Heart left ventricle (tissue), 16 donors: ENCODE data around the gene ASCL2. TPM values are rescaled to one million over a fixed set of nuclear protein-coding genes. Genes with fewer than 3 reads are reported as not detected.
A peak's percentile ranks its signal among the peaks of the same experiment; 100 is the strongest.

Experiments
- ATAC-seq, 4 donors: fragments of 200-7000 bp; cut with Tn5 transposase; one replicate each; pipeline ENCODE4 v1.9.1; 2020 to 2022; ENCODE audit warnings: moderate library complexity in 4 of 4, mild to moderate bottlenecking in 3 of 4, moderate number of reproducible peaks in 1 of 4
- DNase-seq, 5 donors: peaks; one replicate each; pipeline ENCODE4 v3.0.0-alpha.2; 2020
- H3K27ac ChIP-seq, 12 donors: fragments of 200-600 bp; sonication (generic) in 4 of 12; one replicate each; pipeline versions ENCODE4 v1.5.0 to v1.8.0; 2016 to 2022; ENCODE audit warnings: mild to moderate bottlenecking in 2 of 12
- H3K27me3 ChIP-seq, 9 donors: fragments of 200-600 bp; sonication (generic) in 2 of 9; one replicate each; pipeline versions ENCODE4 v1.5.1 to v1.8.0; 2016 to 2022; ENCODE audit warnings: mild to moderate bottlenecking in 3 of 9
- H3K36me3 ChIP-seq, 9 donors: fragments of 200-600 bp; sonication (generic) in 2 of 9; one replicate each; pipeline versions ENCODE4 v1.5.0 to v1.8.0; 2018 to 2022; ENCODE audit warnings: mild to moderate bottlenecking in 2 of 9
- H3K4me1 ChIP-seq, 12 donors: fragments of 200-600 bp; sonication (generic) in 4 of 12; one replicate each; pipeline versions ENCODE4 v1.5.0 to v1.8.0; 2016 to 2022; ENCODE audit warnings: mild to moderate bottlenecking in 3 of 12
- H3K4me3 ChIP-seq, 12 donors: fragments of 200-600 bp; sonication (generic) in 4 of 12; one replicate each; pipeline versions ENCODE4 v1.5.0 to v1.8.0; 2017 to 2022; ENCODE audit warnings: mild to moderate bottlenecking in 9 of 12, moderate library complexity in 4 of 12
- H3K9me3 ChIP-seq, 12 donors: fragments of 200-600 bp; sonication (generic) in 4 of 12; one replicate each; pipeline versions ENCODE4 v1.5.0 to v1.8.0; 2016 to 2022; ENCODE audit warnings: mild to moderate bottlenecking in 1 of 12
- CTCF ChIP-seq, 12 donors: fragments of 200-600 bp; sonication (generic) in 4 of 12; IDR thresholded peaks; one replicate each; pipeline versions ENCODE4 v1.5.0 to v1.8.0; 2018 to 2022; ENCODE audit warnings: antibody characterized with exemption in 12 of 12, mild to moderate bottlenecking in 5 of 12
- POLR2A ChIP-seq, 2 donors: fragments of 450-650 bp; IDR thresholded peaks; one replicate each; pipeline ENCODE4 v1.6.1; 2017; ENCODE audit warnings: antibody characterized with exemption in 2 of 2, mild to moderate bottlenecking in 2 of 2, moderate library complexity in 2 of 2
- WGBS, 4 donors: extraction: QIAGEN DNeasy Blood & Tissue Kit in 2 of 4; methylation state at CpG; one replicate each; pipeline versions ENCODE4 v1.1.5 to v1.1.7; 2013 to 2018; 5-methylcytosine and 5-hydroxymethylcytosine counted together
- intact Hi-C, 10 donors: fragments of 100-400 bp; cut with DNase I; formaldehyde crosslinking; loops; one replicate each; pipeline versions ENCODE4 v1.11.1 to v1.14.2; 2022
- polyA plus RNA-seq, 2 donors: library from polyadenylated mRNA; stranded (reverse); fragments of 200-250 nt; gene quantifications; one replicate each; pipeline ENCODE4 v1.2.3, GENCODE V29; 2013
- total RNA-seq, 9 donors: library from RNA; depleted of rRNA in 2 of 9; stranded (reverse); fragments of >200 nt in 2 of 9; fragmentation: NEBNext Ultra II Directional in 3 of 9; extraction: Animal tissue kit (Norgen Biotek cat#: 25700) in 3 of 9; gene quantifications; one replicate each; pipeline versions ENCODE4 v1.1.0 to v1.2.4, GENCODE V29; 2016 to 2023
- donor health status: ischemic (EF 13 %, LVEDD 7.1; RV severe dilation, severe dysfunction).
- donor health status: healthy with polysubstance abuse.
- donor health status: DM: no; HTN: yes; CAD: no.
- donor health status: DM: no; HTN: no; CAD: no.
- donor health status: ischemic (EF 25% LVEDD 6.9; RV normal size, moderate dysfunction).
- donor health status: ischemic (EF 25% LVEDD 5.7; RV mildly dilated, moderate dysfunction).
- donor health status: healthy.
- donor health status: DM: yes; HTN: yes; CAD: no.
- donor health status: ischemic (EF 35%, LVEDD 5.7; RV mildly dilated, moderate dysfunction).
- donor health status: nonischemic (EF 11% LVEDD 7.7; RV severe dilation, severe dysfunction).
- donor health status: DM: yes; HTN: yes; CAD: no.
- donor health status: PGD.
- donor health status: ischemic (EF 29% LVEDD 5.4; RV normal size, mild dysfunction).
- donor health status: nonischemic (EF 23%, LVEDD 6.1; RV moderate dilation, normal function).

ASCL2 gene
- total and polyA plus RNA-seq, 11 donors, result 0.07 to 2.3 (median 0.43) TPM; not detected in 7

GRCh38 chr11:2308713-2309112 is 38.3 kb upstream of the ASCL2 start:
- 80 to 100% (median 90%) methylated on average over 3 to 7 of the region's 7 CpGs for WGBS, 4 donors
- intact Hi-C loops, result loop anchor here in 9 of 10 donors (5.0 to 10.0 kb wide), 8 partner anchors 69 to 586 kb away; partner anchors contain the start of genes TSSC4 (in 6 of the 9) and CD81 (in 1 of the 9)

GRCh38 chr11:2307501-2308331 is 37.3 kb upstream of the ASCL2 start:
- WGBS, 4 donors, result 89 to 96% (median 91%) methylated on average over 16 to 23 of the region's 23 CpGs
- H3K27ac ChIP-seq, result peak overlapping the region in 6 of 12 donors; percentile 43 to 98 (median 65)
- intact Hi-C loops, result loop anchor here in 9 of 10 donors (5.0 to 10.0 kb wide), 8 partner anchors 70 to 587 kb away; partner anchors contain the start of genes TSSC4 (in 6 of the 9) and CD81 (in 1 of the 9)

More at GRCh38 chr11:2308713-2309112, 38.3 kb upstream of the ASCL2 start:
- no peaks in the 10 kb centered on the region for H3K36me3 ChIP-seq
- ATAC-seq, result no peak
- no peaks in the 10 kb centered on the region for H3K27me3 ChIP-seq
- peak in 1 of 5 donors; percentile 52 for DNase-seq
- no peak for TF ChIP-seq POLR2A (IDR thresholded peaks at IDR 0.05)
- TF ChIP-seq CTCF (IDR thresholded peaks at IDR 0.05), result no peak
- H3K27ac ChIP-seq, result no peak overlapping the region
- no peak overlapping the region for H3K4me3 ChIP-seq
- peaks cover 9 to 54% (median 32%) of the 10 kb centered on the region in 12 donors for H3K4me1 ChIP-seq
- H3K9me3 ChIP-seq, result no peaks in the 10 kb centered on the region

GRCh38 chr11:2306877-2307500 is 36.6 kb upstream of the ASCL2 start:
- H3K4me1 ChIP-seq, result peaks cover 9 to 54% (median 32%) of the 10 kb centered on the region in 12 donors
- H3K36me3 ChIP-seq, result no peaks in the 10 kb centered on the region
- peak overlapping the region in 11 of 12 donors; percentile 19 to 98 (median 43) for H3K27ac ChIP-seq
- no peaks in the 10 kb centered on the region for H3K27me3 ChIP-seq
- TF ChIP-seq CTCF (IDR thresholded peaks at IDR 0.05), result no peak
- TF ChIP-seq POLR2A (IDR thresholded peaks at IDR 0.05), result no peak
- DNase-seq, result peak in 3 of 5 donors; percentile 26 to 76 (median 29)
- intact Hi-C loops, result loop anchor here in 9 of 10 donors (5.0 to 10.0 kb wide), 8 partner anchors 70 to 588 kb away; partner anchors contain the start of genes TSSC4 (in 6 of the 9) and CD81 (in 1 of the 9)
- no peaks in the 10 kb centered on the region for H3K9me3 ChIP-seq
- no peak for ATAC-seq
- WGBS, 4 donors, result 66 to 75% (median 71%) methylated on average over 10 to 14 of the region's 14 CpGs
- no peak overlapping the region for H3K4me3 ChIP-seq

More at GRCh38 chr11:2307501-2308331, 37.3 kb upstream of the ASCL2 start:
- no peaks in the 10 kb centered on the region for H3K27me3 ChIP-seq
- TF ChIP-seq CTCF (IDR thresholded peaks at IDR 0.05) (no peak), POLR2A (IDR thresholded peaks at IDR 0.05) (no peak)
- H3K4me1 ChIP-seq, result peaks cover 9 to 54% (median 35%) of the 10 kb centered on the region in 12 donors
- ATAC-seq (no peak), DNase-seq (peak in 1 of 5 donors; percentile 33)
- H3K9me3 ChIP-seq, result no peaks in the 10 kb centered on the region
- H3K36me3 ChIP-seq, result no peaks in the 10 kb centered on the region
- no peak overlapping the region for H3K4me3 ChIP-seq
